Astrocyte (in vitro differentiated cells and primary cell): ENCODE measurements around the gene BARX2. TPM values are rescaled to one million over a fixed set of nuclear protein-coding genes. Genes with fewer than 3 reads are reported as not detected.

Experiments
- DNase-seq: peaks from one replicate; pipeline ENCODE4 v3.0.0-alpha.2; 2010; ENCODE audit warnings: low read depth
- FAIRE-seq: peaks from 2 replicates; lab custom pipeline; 2011; peaks lifted over from hg19 to GRCh38; lab: Jason Lieb, UNC
- H2AFZ ChIP-seq: 2 replicates; pipeline ENCODE4 v1.6.0; 2012; ENCODE audit warnings: low read depth, low read length, inconsistent platforms
- H3K27ac ChIP-seq: 2 replicates; pipeline ENCODE4 v1.5.1; 2011; ENCODE audit warnings: low read depth, low read length, inconsistent platforms
- H3K27me3 ChIP-seq: 2 replicates; pipeline ENCODE4 v1.6.0; 2011; ENCODE audit warnings: low read length, inconsistent platforms; ENCODE audit not compliant: insufficient read depth
- H3K36me3 ChIP-seq: 2 replicates; pipeline ENCODE4 v1.5.1; 2011; ENCODE audit warnings: low read length, inconsistent platforms; ENCODE audit not compliant: insufficient read depth
- H3K4me1 ChIP-seq: 2 replicates; pipeline ENCODE4 v1.5.1; 2011; ENCODE audit warnings: low read length, inconsistent platforms; ENCODE audit not compliant: insufficient read depth
- H3K4me2 ChIP-seq: 2 replicates; pipeline ENCODE4 v1.6.0; 2012; ENCODE audit warnings: low read length, inconsistent platforms
- H3K4me3 ChIP-seq: 2 replicates; pipeline ENCODE4 v1.5.1; 2011; ENCODE audit warnings: low read depth, mild to moderate bottlenecking, low read length, inconsistent platforms; ENCODE audit not compliant: insufficient read depth
- H3K79me2 ChIP-seq: 2 replicates; pipeline ENCODE4 v1.6.0; 2012; ENCODE audit warnings: mild to moderate bottlenecking, low read length, inconsistent platforms; ENCODE audit not compliant: insufficient read depth
- H3K9ac ChIP-seq: 2 replicates; pipeline ENCODE4 v1.6.0; 2012; ENCODE audit warnings: mild to moderate bottlenecking, low read length, inconsistent platforms
- H3K9me3 ChIP-seq: 2 replicates; pipeline ENCODE4 v1.5.1; 2012; ENCODE audit warnings: low read depth, mild to moderate bottlenecking, low read length, inconsistent platforms; ENCODE audit not compliant: insufficient read depth
- H4K20me1 ChIP-seq: 2 replicates; pipeline ENCODE4 v1.6.0; 2012; ENCODE audit warnings: low read length, inconsistent platforms; ENCODE audit not compliant: insufficient read depth
- H3K27ac Mint-ChIP-seq: one replicate; pipeline ENCODE4 v1.8.0; 2021; ENCODE audit warnings: mild to moderate bottlenecking, mixed read lengths; ENCODE audit not compliant: unreplicated experiment
- H3K27me3 Mint-ChIP-seq: one replicate; pipeline ENCODE4 v1.8.0; 2021; ENCODE audit warnings: low read depth, mixed read lengths; ENCODE audit not compliant: unreplicated experiment
- H3K36me3 Mint-ChIP-seq: one replicate; pipeline ENCODE4 v1.8.0; 2021; ENCODE audit warnings: low read depth, mixed read lengths; ENCODE audit not compliant: unreplicated experiment
- H3K4me1 Mint-ChIP-seq: one replicate; pipeline ENCODE4 v1.8.0; 2021; ENCODE audit warnings: low read depth, mixed read lengths; ENCODE audit not compliant: unreplicated experiment
- H3K4me3 Mint-ChIP-seq: one replicate; pipeline ENCODE4 v1.8.0; 2021; ENCODE audit warnings: mild to moderate bottlenecking, moderate library complexity, mixed read lengths; ENCODE audit not compliant: unreplicated experiment
- H3K9me3 Mint-ChIP-seq: one replicate; pipeline ENCODE4 v1.8.0; 2021; ENCODE audit warnings: mild to moderate bottlenecking, mixed read lengths; ENCODE audit not compliant: unreplicated experiment
- EZH2 ChIP-seq: IDR thresholded peaks from 2 replicates; pipeline ENCODE4 v1.6.1; 2012; ENCODE audit warnings: mild to moderate bottlenecking, low read length, inconsistent platforms; ENCODE audit not compliant: insufficient read depth
- total RNA-seq: library from RNA; stranded (reverse); gene quantifications from 2 replicates; pipeline ENCODE4 v1.2.1, GENCODE V29; 2021
- TF ChIP-seq, protein P1 (sequence below): IDR thresholded peaks from 2 replicates; pipeline ENCODE4 v1.5.1; 2011; ENCODE audit warnings: low read depth, mild to moderate bottlenecking, inconsistent platforms, low read length, moderate library complexity; ENCODE audit not compliant: insufficient read depth

Gene BARX2
- total RNA-seq, 1 donor from 2014 or later: not detected

- TF ChIP-seq, protein P1, sequence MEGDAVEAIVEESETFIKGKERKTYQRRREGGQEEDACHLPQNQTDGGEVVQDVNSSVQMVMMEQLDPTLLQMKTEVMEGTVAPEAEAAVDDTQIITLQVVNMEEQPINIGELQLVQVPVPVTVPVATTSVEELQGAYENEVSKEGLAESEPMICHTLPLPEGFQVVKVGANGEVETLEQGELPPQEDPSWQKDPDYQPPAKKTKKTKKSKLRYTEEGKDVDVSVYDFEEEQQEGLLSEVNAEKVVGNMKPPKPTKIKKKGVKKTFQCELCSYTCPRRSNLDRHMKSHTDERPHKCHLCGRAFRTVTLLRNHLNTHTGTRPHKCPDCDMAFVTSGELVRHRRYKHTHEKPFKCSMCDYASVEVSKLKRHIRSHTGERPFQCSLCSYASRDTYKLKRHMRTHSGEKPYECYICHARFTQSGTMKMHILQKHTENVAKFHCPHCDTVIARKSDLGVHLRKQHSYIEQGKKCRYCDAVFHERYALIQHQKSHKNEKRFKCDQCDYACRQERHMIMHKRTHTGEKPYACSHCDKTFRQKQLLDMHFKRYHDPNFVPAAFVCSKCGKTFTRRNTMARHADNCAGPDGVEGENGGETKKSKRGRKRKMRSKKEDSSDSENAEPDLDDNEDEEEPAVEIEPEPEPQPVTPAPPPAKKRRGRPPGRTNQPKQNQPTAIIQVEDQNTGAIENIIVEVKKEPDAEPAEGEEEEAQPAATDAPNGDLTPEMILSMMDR: no peak
- TF ChIP-seq EZH2: no peak
- H3K4me1 Mint-ChIP-seq: peaks cover 10% of the 10 kb centered on the region
- Histone ChIP-seq H3K4me2 (no peak overlapping the region), H2AFZ (no peak overlapping the region), H3K27me3 (no peaks in the 10 kb centered on the region), H3K79me2 (no peaks in the 10 kb centered on the region), H4K20me1 (no peaks in the 10 kb centered on the region), H3K4me3 (no peak overlapping the region), H3K36me3 (no peaks in the 10 kb centered on the region), H3K9ac (no peak overlapping the region), H3K4me1 (no peaks in the 10 kb centered on the region), H3K9me3 (no peaks in the 10 kb centered on the region), H3K27ac (no peak overlapping the region)
- FAIRE-seq: no peak
- peak; percentile 63 for DNase-seq
- peaks cover 1% of the 10 kb centered on the region for H3K36me3 Mint-ChIP-seq
- peaks cover 16% of the 10 kb centered on the region for H3K27me3 Mint-ChIP-seq
- H3K27ac Mint-ChIP-seq: no peak overlapping the region
- H3K9me3 Mint-ChIP-seq: peaks cover 4% of the 10 kb centered on the region
- no peak overlapping the region for H3K4me3 Mint-ChIP-seq
These were observed 59.2 kb downstream of the BARX2 start for GRCh38 chr11:129434641-129435498.

GRCh38 chr11:129435499-129436245 lies 60.0 kb downstream of the BARX2 start:
- Histone ChIP-seq H3K4me3 (no peak overlapping the region), H3K4me2 (no peak overlapping the region), H3K9ac (no peak overlapping the region), H3K4me1 (no peaks in the 10 kb centered on the region), H3K27me3 (no peaks in the 10 kb centered on the region), H3K79me2 (no peaks in the 10 kb centered on the region), H4K20me1 (no peaks in the 10 kb centered on the region), H3K9me3 (no peaks in the 10 kb centered on the region), H3K27ac (no peak overlapping the region), H2AFZ (no peak overlapping the region), H3K36me3 (no peaks in the 10 kb centered on the region)
- H3K27me3 Mint-ChIP-seq: peaks cover 18% of the 10 kb centered on the region
- DNase-seq: no peak
- peaks cover 1% of the 10 kb centered on the region for H3K36me3 Mint-ChIP-seq
- H3K9me3 Mint-ChIP-seq: peaks cover 4% of the 10 kb centered on the region
- H3K4me3 Mint-ChIP-seq: no peak overlapping the region
- FAIRE-seq: no peak
- no peak overlapping the region for H3K27ac Mint-ChIP-seq
- peaks cover 14% of the 10 kb centered on the region for H3K4me1 Mint-ChIP-seq
- TF ChIP-seq, protein P1: no peak
- no peak for TF ChIP-seq EZH2
